ENCODE data around the gene PLA2G4F.
"Not testable (repeated sequence)": the region's sequence is repeated elsewhere in the genome, so short reads cannot be mapped to it uniquely, and the experiment has no call there.

PLA2G4F gene

GRCh38 chr15:42093966-42094365 lies 62.5 kb downstream of the PLA2G4F start:
- H3F3A ChIP-seq (ENCODE audit: insufficient read depth, low read length) = no peaks in the 10 kb centered on the region
- H3K79me2 ChIP-seq (ENCODE audit: insufficient read depth, low read length) = no peaks in the 10 kb centered on the region
- no peaks in the 10 kb centered on the region for H4K20me1 ChIP-seq (ENCODE audit: insufficient read depth, low read length)
- H2AFZ ChIP-seq (ENCODE audit: low read length) = no peak overlapping the region
- H3K27me3 ChIP-seq (ENCODE audit: insufficient read depth, low read length) = no peaks in the 10 kb centered on the region
- no peaks in the 10 kb centered on the region for H3K9me3 ChIP-seq (ENCODE audit: low read length)
- H3K9me2 ChIP-seq (ENCODE audit: low read depth, low read length) = no peaks in the 10 kb centered on the region
- H3K27ac ChIP-seq (ENCODE audit: low read depth, low read length, poor library complexity, severe bottlenecking) = no peak overlapping the region
- H3K4me1 ChIP-seq (ENCODE audit: insufficient read depth, low read length, severe bottlenecking) = no peaks in the 10 kb centered on the region
- TF ChIP-seq CTCF (IDR thresholded peaks at IDR 0.05; ENCODE audit: low read length) = no peak
- TF ChIP-seq EZH2 (IDR thresholded peaks at IDR 0.05; ENCODE audit: borderline replicate concordance, low read length) = no peak
- no peak overlapping the region for H3K4me2 ChIP-seq (ENCODE audit: low read length)
- no peak overlapping the region for H3K4me3 ChIP-seq (ENCODE audit: low read depth, low read length, poor library complexity, severe bottlenecking)
- no peaks in the 10 kb centered on the region for H3K36me3 ChIP-seq (ENCODE audit: insufficient read depth, low read length)
- no peak overlapping the region for H3K9ac ChIP-seq (ENCODE audit: low read length)

GRCh38 chr15:42092398-42093318 lies 63.8 kb downstream of the PLA2G4F start:
- Histone ChIP-seq H3K27ac (ENCODE audit: low read depth, low read length, poor library complexity, severe bottlenecking) (no peak overlapping the region), H3K4me1 (ENCODE audit: insufficient read depth, low read length, severe bottlenecking) (no peaks in the 10 kb centered on the region), H2AFZ (ENCODE audit: low read length) (no peak overlapping the region)

DNA sequence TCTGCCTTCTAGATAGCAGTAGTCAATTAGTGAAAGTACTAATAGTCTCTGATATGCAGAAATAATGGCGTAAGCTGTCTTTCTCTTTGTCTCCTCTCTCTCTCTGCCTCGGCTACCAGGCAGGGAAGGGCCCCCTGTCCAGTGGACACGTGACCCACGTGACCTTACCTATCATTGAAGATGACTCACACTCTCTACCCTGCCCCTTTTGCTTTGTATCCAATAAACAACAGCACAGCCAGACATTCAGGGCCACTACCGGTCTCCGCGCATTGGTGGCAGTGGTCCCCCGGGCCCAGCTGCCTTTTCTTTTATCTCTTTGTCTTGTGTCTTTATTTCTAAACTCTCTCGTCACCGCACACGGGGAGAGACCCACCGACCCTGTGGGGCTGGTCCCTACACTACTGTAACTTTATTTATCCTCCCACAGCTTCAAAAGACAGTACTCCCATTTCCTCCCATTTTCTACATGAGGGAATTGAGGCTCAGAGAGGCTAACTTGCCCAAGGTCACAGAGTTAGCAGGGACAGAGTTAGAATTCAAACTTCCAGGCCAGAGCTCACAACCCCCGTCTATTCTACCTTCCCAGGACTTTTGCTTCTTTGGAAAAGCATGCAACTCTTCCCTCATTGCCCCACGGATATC lies 64.6 kb downstream of the PLA2G4F start:
- not testable (repeated sequence) for H3K9me3 ChIP-seq (ENCODE audit: low read length); H3F3A ChIP-seq (ENCODE audit: insufficient read depth, low read length); H3K4me2 ChIP-seq (ENCODE audit: low read length); H3K4me3 ChIP-seq (ENCODE audit: low read depth, low read length, poor library complexity, severe bottlenecking); H3K36me3 ChIP-seq (ENCODE audit: insufficient read depth, low read length); H3K9ac ChIP-seq (ENCODE audit: low read length); H3K27me3 ChIP-seq (ENCODE audit: insufficient read depth, low read length); H3K27ac ChIP-seq (ENCODE audit: low read depth, low read length, poor library complexity, severe bottlenecking); H2AFZ ChIP-seq (ENCODE audit: low read length); H3K4me1 ChIP-seq (ENCODE audit: insufficient read depth, low read length, severe bottlenecking); H3K79me2 ChIP-seq (ENCODE audit: insufficient read depth, low read length); H4K20me1 ChIP-seq (ENCODE audit: insufficient read depth, low read length); H3K9me2 ChIP-seq (ENCODE audit: low read depth, low read length)

More at GRCh38 chr15:42092398-42093318, 63.8 kb downstream of the PLA2G4F start:
- no peaks in the 10 kb centered on the region for H3F3A ChIP-seq (ENCODE audit: insufficient read depth, low read length)
- TF ChIP-seq EZH2 (IDR thresholded peaks at IDR 0.05; ENCODE audit: borderline replicate concordance, low read length) (no peak), CTCF (IDR thresholded peaks at IDR 0.05; ENCODE audit: low read length) (no peak)
- no peaks in the 10 kb centered on the region for H3K27me3 ChIP-seq (ENCODE audit: insufficient read depth, low read length)
- H3K9me3 ChIP-seq (ENCODE audit: low read length) = no peaks in the 10 kb centered on the region
- no peak overlapping the region for H3K4me2 ChIP-seq (ENCODE audit: low read length)
- H3K9me2 ChIP-seq (ENCODE audit: low read depth, low read length) = no peaks in the 10 kb centered on the region
- H4K20me1 ChIP-seq (ENCODE audit: insufficient read depth, low read length) = no peaks in the 10 kb centered on the region
- H3K79me2 ChIP-seq (ENCODE audit: insufficient read depth, low read length) = no peaks in the 10 kb centered on the region
- no peak overlapping the region for H3K9ac ChIP-seq (ENCODE audit: low read length)
- no peaks in the 10 kb centered on the region for H3K36me3 ChIP-seq (ENCODE audit: insufficient read depth, low read length)
- H3K4me3 ChIP-seq (ENCODE audit: low read depth, low read length, poor library complexity, severe bottlenecking) = no peak overlapping the region

Measured in OCI-LY1 (cell line).